SK-N-MC (cell line): Measurements from ENCODE around the gene SPATA6L.

Experiments
- EZH2 ChIP-seq: fragments of 200-600 bp; sonication (generic); IDR thresholded peaks from one replicate; pipeline ENCODE4 v1.6.1; 2017; ENCODE audit warnings: antibody characterized with exemption
- POLR2AphosphoS5 ChIP-seq: IDR thresholded peaks from 2 replicates; pipeline ENCODE4 v1.6.1; 2012; ENCODE audit warnings: mild to moderate bottlenecking, low read depth, low read length, borderline replicate concordance

- TF ChIP-seq EZH2 (no peak), POLR2AphosphoS5 (no peak)
Observed at GRCh38 chr9:4618700-4619099, 47.6 kb downstream of the SPATA6L start.
